HepG2 (cell line): ENCODE results near the gene ATG2A. TPM values are rescaled to one million over a fixed set of nuclear protein-coding genes. Genes with fewer than 3 reads are reported as not detected.
A peak's percentile ranks its signal among the peaks of the same experiment; 100 is the strongest.

Source experiments
- GATAD1 ChIP-seq: IDR thresholded peaks from 2 replicates; pipeline ENCODE4 v1.6.1; 2016; ENCODE audit warnings: missing genetic modification reagents, missing compliant biosample characterization
- NFIB ChIP-seq: sonication (generic); formaldehyde crosslinking; IDR thresholded peaks from 2 replicates; pipeline ENCODE4 v1.9.0; 2021; ENCODE audit warnings: missing genetic modification reagents, mild to moderate bottlenecking, borderline replicate concordance
- PHB2 ChIP-seq: fragments of 450-650 bp; IDR thresholded peaks from 2 replicates; pipeline ENCODE4 v1.6.1; 2018; ENCODE audit not compliant: partially characterized antibody
- RFXAP ChIP-seq: sonication (generic); formaldehyde crosslinking; IDR thresholded peaks from 2 replicates; pipeline ENCODE4 v1.4.0; 2020; ENCODE audit warnings: missing genetic modification reagents, borderline replicate concordance
- TRIM24 ChIP-seq: sonication (generic); formaldehyde crosslinking; IDR thresholded peaks from 2 replicates; pipeline ENCODE4 v1.8.0; 2022; ENCODE audit warnings: mild to moderate bottlenecking, missing genetic modification reagents
- ZNF44 ChIP-seq: sonication (generic); formaldehyde crosslinking; IDR thresholded peaks from 2 replicates; pipeline ENCODE4 v1.5.1; 2020; ENCODE audit warnings: mild to moderate bottlenecking, missing genetic modification reagents
- ZSCAN22 ChIP-seq: sonication (generic); formaldehyde crosslinking; IDR thresholded peaks from 2 replicates; pipeline ENCODE4 v1.4.0; 2020; ENCODE audit warnings: mild to moderate bottlenecking, missing genetic modification reagents
- polyA plus RNA-seq, 8 experiments: library from polyadenylated mRNA; depleted of rRNA in 3 of 8; stranded (reverse) in 7 of 8; unstranded in 1 of 8; fragments of >200 nt; fragmentation: Illumina TruSeq in 4 of 8; extraction: Trizol in 4 of 8; gene quantifications; 2 replicates each; pipeline versions ENCODE4 v1.2.1 to v1.2.3, GENCODE V29; 2011 to 2016; ENCODE audit warnings: low read depth in 4 of 8, missing spikeins in 1 of 8, mixed read lengths in 1 of 8; ENCODE audit not compliant: insufficient read depth in 1 of 8
- total RNA-seq, 5 experiments: library from RNA; depleted of rRNA; stranded (reverse); fragments of >200 nt; fragmentation: Illumina TruSeq; extraction: Trizol; gene quantifications; 2 replicates each; pipeline ENCODE4 v1.2.3, GENCODE V29; 2016; ENCODE audit warnings: low read depth in 1 of 5
- TF ChIP-seq, protein P1 (sequence below): IDR thresholded peaks from 2 replicates; pipeline ENCODE4 v1.4.0; 2020; ENCODE audit warnings: mild to moderate bottlenecking, missing genetic modification reagents
- TF ChIP-seq, protein P2 (sequence below): sonication (generic); formaldehyde crosslinking; IDR thresholded peaks from 2 replicates; pipeline ENCODE4 v1.4.0; 2020; ENCODE audit warnings: missing genetic modification reagents, borderline replicate concordance
- TF ChIP-seq, protein P3 (sequence below): sonication (generic); formaldehyde crosslinking; IDR thresholded peaks from 2 replicates; pipeline ENCODE4 v1.4.0; 2020; ENCODE audit warnings: mild to moderate bottlenecking, missing genetic modification reagents, borderline replicate concordance

Gene ATG2A
- total and polyA plus RNA-seq, 2 of the 13 experiments (the other 11 are each of a cell fraction or from before 2014, with no cell fraction given): 6.7 to 8.0 TPM

GRCh38 chr11:64893194-64894069, 23.6 kb downstream of the ATG2A start (continued):
- TF ChIP-seq, protein P1, sequence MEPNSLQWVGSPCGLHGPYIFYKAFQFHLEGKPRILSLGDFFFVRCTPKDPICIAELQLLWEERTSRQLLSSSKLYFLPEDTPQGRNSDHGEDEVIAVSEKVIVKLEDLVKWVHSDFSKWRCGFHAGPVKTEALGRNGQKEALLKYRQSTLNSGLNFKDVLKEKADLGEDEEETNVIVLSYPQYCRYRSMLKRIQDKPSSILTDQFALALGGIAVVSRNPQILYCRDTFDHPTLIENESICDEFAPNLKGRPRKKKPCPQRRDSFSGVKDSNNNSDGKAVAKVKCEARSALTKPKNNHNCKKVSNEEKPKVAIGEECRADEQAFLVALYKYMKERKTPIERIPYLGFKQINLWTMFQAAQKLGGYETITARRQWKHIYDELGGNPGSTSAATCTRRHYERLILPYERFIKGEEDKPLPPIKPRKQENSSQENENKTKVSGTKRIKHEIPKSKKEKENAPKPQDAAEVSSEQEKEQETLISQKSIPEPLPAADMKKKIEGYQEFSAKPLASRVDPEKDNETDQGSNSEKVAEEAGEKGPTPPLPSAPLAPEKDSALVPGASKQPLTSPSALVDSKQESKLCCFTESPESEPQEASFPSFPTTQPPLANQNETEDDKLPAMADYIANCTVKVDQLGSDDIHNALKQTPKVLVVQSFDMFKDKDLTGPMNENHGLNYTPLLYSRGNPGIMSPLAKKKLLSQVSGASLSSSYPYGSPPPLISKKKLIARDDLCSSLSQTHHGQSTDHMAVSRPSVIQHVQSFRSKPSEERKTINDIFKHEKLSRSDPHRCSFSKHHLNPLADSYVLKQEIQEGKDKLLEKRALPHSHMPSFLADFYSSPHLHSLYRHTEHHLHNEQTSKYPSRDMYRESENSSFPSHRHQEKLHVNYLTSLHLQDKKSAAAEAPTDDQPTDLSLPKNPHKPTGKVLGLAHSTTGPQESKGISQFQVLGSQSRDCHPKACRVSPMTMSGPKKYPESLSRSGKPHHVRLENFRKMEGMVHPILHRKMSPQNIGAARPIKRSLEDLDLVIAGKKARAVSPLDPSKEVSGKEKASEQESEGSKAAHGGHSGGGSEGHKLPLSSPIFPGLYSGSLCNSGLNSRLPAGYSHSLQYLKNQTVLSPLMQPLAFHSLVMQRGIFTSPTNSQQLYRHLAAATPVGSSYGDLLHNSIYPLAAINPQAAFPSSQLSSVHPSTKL (CRISPR knock-in tag): peak; percentile 73; the same call in 1 of the 2 replicates
- TF ChIP-seq RFXAP (CRISPR knock-in tag) (no peak), NFIB (CRISPR knock-in tag) (no peak), ZSCAN22 (no peak; the same call in 1 of the 2 replicates), PHB2 (no peak), TRIM24 (CRISPR knock-in tag) (no peak), ZNF44 (CRISPR knock-in tag) (no peak), GATAD1 (CRISPR knock-in tag) (peak; percentile 43; the same call in 1 of the 2 replicates)
- TF ChIP-seq, protein P2, sequence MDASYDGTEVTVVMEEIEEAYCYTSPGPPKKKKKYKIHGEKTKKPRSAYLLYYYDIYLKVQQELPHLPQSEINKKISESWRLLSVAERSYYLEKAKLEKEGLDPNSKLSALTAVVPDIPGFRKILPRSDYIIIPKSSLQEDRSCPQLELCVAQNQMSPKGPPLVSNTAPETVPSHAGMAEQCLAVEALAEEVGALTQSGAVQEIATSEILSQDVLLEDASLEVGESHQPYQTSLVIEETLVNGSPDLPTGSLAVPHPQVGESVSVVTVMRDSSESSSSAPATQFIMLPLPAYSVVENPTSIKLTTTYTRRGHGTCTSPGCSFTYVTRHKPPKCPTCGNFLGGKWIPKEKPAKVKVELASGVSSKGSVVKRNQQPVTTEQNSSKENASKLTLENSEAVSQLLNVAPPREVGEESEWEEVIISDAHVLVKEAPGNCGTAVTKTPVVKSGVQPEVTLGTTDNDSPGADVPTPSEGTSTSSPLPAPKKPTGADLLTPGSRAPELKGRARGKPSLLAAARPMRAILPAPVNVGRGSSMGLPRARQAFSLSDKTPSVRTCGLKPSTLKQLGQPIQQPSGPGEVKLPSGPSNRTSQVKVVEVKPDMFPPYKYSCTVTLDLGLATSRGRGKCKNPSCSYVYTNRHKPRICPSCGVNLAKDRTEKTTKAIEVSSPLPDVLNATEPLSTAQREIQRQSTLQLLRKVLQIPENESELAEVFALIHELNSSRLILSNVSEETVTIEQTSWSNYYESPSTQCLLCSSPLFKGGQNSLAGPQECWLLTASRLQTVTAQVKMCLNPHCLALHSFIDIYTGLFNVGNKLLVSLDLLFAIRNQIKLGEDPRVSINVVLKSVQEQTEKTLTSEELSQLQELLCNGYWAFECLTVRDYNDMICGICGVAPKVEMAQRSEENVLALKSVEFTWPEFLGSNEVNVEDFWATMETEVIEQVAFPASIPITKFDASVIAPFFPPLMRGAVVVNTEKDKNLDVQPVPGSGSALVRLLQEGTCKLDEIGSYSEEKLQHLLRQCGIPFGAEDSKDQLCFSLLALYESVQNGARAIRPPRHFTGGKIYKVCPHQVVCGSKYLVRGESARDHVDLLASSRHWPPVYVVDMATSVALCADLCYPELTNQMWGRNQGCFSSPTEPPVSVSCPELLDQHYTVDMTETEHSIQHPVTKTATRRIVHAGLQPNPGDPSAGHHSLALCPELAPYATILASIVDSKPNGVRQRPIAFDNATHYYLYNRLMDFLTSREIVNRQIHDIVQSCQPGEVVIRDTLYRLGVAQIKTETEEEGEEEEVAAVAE (CRISPR knock-in tag): 0 out of 2 replicates have a peak, but pooled peaks have one; percentile 33
- TF ChIP-seq, protein P3, sequence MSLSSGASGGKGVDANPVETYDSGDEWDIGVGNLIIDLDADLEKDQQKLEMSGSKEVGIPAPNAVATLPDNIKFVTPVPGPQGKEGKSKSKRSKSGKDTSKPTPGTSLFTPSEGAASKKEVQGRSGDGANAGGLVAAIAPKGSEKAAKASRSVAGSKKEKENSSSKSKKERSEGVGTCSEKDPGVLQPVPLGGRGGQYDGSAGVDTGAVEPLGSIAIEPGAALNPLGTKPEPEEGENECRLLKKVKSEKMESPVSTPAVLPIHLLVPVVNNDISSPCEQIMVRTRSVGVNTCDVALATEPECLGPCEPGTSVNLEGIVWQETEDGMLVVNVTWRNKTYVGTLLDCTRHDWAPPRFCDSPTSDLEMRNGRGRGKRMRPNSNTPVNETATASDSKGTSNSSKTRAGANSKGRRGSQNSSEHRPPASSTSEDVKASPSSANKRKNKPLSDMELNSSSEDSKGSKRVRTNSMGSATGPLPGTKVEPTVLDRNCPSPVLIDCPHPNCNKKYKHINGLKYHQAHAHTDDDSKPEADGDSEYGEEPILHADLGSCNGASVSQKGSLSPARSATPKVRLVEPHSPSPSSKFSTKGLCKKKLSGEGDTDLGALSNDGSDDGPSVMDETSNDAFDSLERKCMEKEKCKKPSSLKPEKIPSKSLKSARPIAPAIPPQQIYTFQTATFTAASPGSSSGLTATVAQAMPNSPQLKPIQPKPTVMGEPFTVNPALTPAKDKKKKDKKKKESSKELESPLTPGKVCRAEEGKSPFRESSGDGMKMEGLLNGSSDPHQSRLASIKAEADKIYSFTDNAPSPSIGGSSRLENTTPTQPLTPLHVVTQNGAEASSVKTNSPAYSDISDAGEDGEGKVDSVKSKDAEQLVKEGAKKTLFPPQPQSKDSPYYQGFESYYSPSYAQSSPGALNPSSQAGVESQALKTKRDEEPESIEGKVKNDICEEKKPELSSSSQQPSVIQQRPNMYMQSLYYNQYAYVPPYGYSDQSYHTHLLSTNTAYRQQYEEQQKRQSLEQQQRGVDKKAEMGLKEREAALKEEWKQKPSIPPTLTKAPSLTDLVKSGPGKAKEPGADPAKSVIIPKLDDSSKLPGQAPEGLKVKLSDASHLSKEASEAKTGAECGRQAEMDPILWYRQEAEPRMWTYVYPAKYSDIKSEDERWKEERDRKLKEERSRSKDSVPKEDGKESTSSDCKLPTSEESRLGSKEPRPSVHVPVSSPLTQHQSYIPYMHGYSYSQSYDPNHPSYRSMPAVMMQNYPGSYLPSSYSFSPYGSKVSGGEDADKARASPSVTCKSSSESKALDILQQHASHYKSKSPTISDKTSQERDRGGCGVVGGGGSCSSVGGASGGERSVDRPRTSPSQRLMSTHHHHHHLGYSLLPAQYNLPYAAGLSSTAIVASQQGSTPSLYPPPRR (CRISPR knock-in tag): peak; percentile 81
